SK-N-SH (cell line): ENCODE data around the gene MFAP4. TPM values are rescaled to one million over a fixed set of nuclear protein-coding genes. Genes with fewer than 3 reads are reported as not detected.
A peak's percentile ranks its signal among the peaks of the same experiment; 100 is the strongest.

Source experiments
- CTCF ChIA-PET: fragments of 300-600, 350-600 bp; formaldehyde crosslinking; extraction: SDS; loops from one replicate; lab custom pipeline; 2021; lab: Yijun Ruan, JAX
- POLR2A ChIA-PET: fragments of 350-600 bp; sonication (Branson Sonifier 250); formaldehyde crosslinking; extraction: SDS; loops from one replicate; lab custom pipeline; 2020; ENCODE audit warnings: antibody characterized with exemption, inconsistent platforms; lab: Yijun Ruan, JAX
- DNase-seq: peaks from one replicate; pipeline ENCODE4 v3.0.0; 2012
- H2AFZ ChIP-seq: fragments of 200-600 bp; sonication (generic); 2 replicates; pipeline ENCODE4 v1.8.1; 2016; ENCODE audit warnings: antibody characterized with exemption, mild to moderate bottlenecking, low read depth
- H3F3A ChIP-seq: fragments of 200-600 bp; sonication (generic); replicated peaks from 2 replicates; pipeline ENCODE3; 2016; ENCODE audit warnings: antibody characterized with exemption, mild to moderate bottlenecking; ENCODE audit not compliant: insufficient read depth
- H3K27ac ChIP-seq, 2 experiments: fragments of 200-500 bp in 1 of 2; fragments of 200-600 bp in 1 of 2; sonication (Bioruptor generic) in 1 of 2; sonication (generic), shearing (Covaris generic) in 1 of 2; 2 replicates each; pipeline versions ENCODE4 v1.5.1 to v1.6.1; 2014 to 2016; ENCODE audit warnings: low read depth in 2 of 2, inconsistent platforms in 1 of 2, low read length in 1 of 2, mild to moderate bottlenecking in 1 of 2, mixed read lengths in 1 of 2
- H3K27me3 ChIP-seq: fragments of 200-600 bp; sonication (generic), shearing (Covaris generic); 2 replicates; pipeline ENCODE4 v1.6.1; 2016; ENCODE audit warnings: mixed run types; ENCODE audit not compliant: insufficient read depth
- H3K36me3 ChIP-seq, 2 experiments: fragments of 200-500 bp in 1 of 2; fragments of 200-600 bp in 1 of 2; sonication (Bioruptor generic) in 1 of 2; sonication (generic) in 1 of 2; replicated peaks in 1 of 2; 2 replicates each; pipeline versions ENCODE3 to v1.5.1; 2014 to 2016; ENCODE audit warnings: low read length in 1 of 2, mild to moderate bottlenecking in 1 of 2; ENCODE audit not compliant: insufficient read depth in 2 of 2, control insufficient read depth in 1 of 2
- H3K4me1 ChIP-seq, 2 experiments: fragments of 200-500 bp in 1 of 2; fragments of 200-600 bp in 1 of 2; sonication (Bioruptor generic) in 1 of 2; sonication (generic), shearing (Covaris generic) in 1 of 2; 2 replicates each; pipeline versions ENCODE4 v1.5.1 to v1.6.1; 2014 to 2016; ENCODE audit warnings: low read depth in 1 of 2, low read length in 1 of 2, mixed run types in 1 of 2; ENCODE audit not compliant: insufficient read depth in 2 of 2, control insufficient read depth in 1 of 2
- H3K4me2 ChIP-seq: fragments of 200-600 bp; sonication (generic), shearing (Covaris generic); 2 replicates; pipeline ENCODE4 v1.6.1; 2017; ENCODE audit warnings: mixed run types
- H3K4me3 ChIP-seq, 2 experiments: fragments of 200-500 bp in 1 of 2; fragments of 200-600 bp in 1 of 2; sonication (Bioruptor generic) in 1 of 2; sonication (generic), shearing (Covaris generic) in 1 of 2; 2 replicates each; pipeline versions ENCODE4 v1.5.1 to v1.8.1; 2014 to 2016; ENCODE audit warnings: low read depth in 2 of 2, inconsistent platforms in 1 of 2, low read length in 1 of 2, mild to moderate bottlenecking in 1 of 2, mixed read lengths in 1 of 2, moderate library complexity in 1 of 2
- H3K79me2 ChIP-seq: fragments of 200-600 bp; sonication (generic); 2 replicates; pipeline ENCODE4 v1.8.1; 2017; ENCODE audit warnings: mild to moderate bottlenecking; ENCODE audit not compliant: insufficient read depth
- H3K9ac ChIP-seq: fragments of 200-600 bp; sonication (generic); 2 replicates; pipeline ENCODE4 v1.6.1; 2017; ENCODE audit warnings: mixed run types
- H3K9me2 ChIP-seq: fragments of 200-600 bp; sonication (generic); 2 replicates; pipeline ENCODE4 v1.6.1; 2017; ENCODE audit warnings: mixed run types
- H3K9me3 ChIP-seq: fragments of 200-600 bp; sonication (generic); 2 replicates; pipeline ENCODE4 v1.6.1; 2017; ENCODE audit warnings: mixed run types, mild to moderate bottlenecking, moderate library complexity
- H4K20me1 ChIP-seq: fragments of 200-600 bp; sonication (generic); 2 replicates; pipeline ENCODE4 v1.6.1; 2017; ENCODE audit warnings: mild to moderate bottlenecking, mixed run types; ENCODE audit not compliant: insufficient read depth
- EZH2phosphoT487 ChIP-seq: fragments of 200-600 bp; sonication (generic); IDR thresholded peaks from 2 replicates; pipeline ENCODE4 v1.6.1; 2017; ENCODE audit warnings: low read depth, mixed run types, mild to moderate bottlenecking, antibody characterized with exemption, moderate library complexity, borderline replicate concordance
- FOXJ3 ChIP-seq: sonication (generic); formaldehyde crosslinking; IDR thresholded peaks from 2 replicates; pipeline ENCODE4 v1.5.1; 2020; ENCODE audit warnings: mild to moderate bottlenecking, missing genetic modification reagents
- FOXM1 ChIP-seq: IDR thresholded peaks from 2 replicates; pipeline ENCODE4 v1.4.0; 2012; ENCODE audit warnings: low read depth, mild to moderate bottlenecking
- GATA2 ChIP-seq: sonication (generic); formaldehyde crosslinking; IDR thresholded peaks from 2 replicates; pipeline ENCODE4 v1.5.0; 2020; ENCODE audit warnings: mild to moderate bottlenecking, missing genetic modification reagents
- IRF3 ChIP-seq: fragments of 150-350 bp; IDR thresholded peaks from 2 replicates; pipeline ENCODE4 v1.6.1; 2016; ENCODE audit warnings: mild to moderate bottlenecking, low read depth, low read length
- MAX ChIP-seq: IDR thresholded peaks from 2 replicates; pipeline ENCODE4 v1.4.0; 2012; ENCODE audit warnings: low read depth
- MEF2A ChIP-seq: IDR thresholded peaks from 2 replicates; pipeline ENCODE4 v1.4.0; 2012; ENCODE audit warnings: low read depth, borderline replicate concordance
- MXI1 ChIP-seq: IDR thresholded peaks from 2 replicates; pipeline ENCODE4 v1.6.1; 2012; ENCODE audit warnings: mild to moderate bottlenecking, low read depth, low read length, improper control_type of control experiment
- NFIC ChIP-seq: IDR thresholded peaks from 2 replicates; pipeline ENCODE4 v1.4.0; 2012; ENCODE audit warnings: borderline replicate concordance
- NRF1 ChIP-seq: IDR thresholded peaks from 2 replicates; pipeline ENCODE4 v1.6.1; 2012; ENCODE audit warnings: low read depth, mild to moderate bottlenecking, low read length
- POLR2AphosphoS5 ChIP-seq: IDR thresholded peaks from 2 replicates; pipeline ENCODE4 v1.6.1; 2012; ENCODE audit warnings: low read depth, low read length
- RAD21 ChIP-seq: IDR thresholded peaks from 2 replicates; pipeline ENCODE4 v1.6.1; 2012; ENCODE audit warnings: mild to moderate bottlenecking, low read length
- SIN3A ChIP-seq: IDR thresholded peaks from 2 replicates; pipeline ENCODE4 v1.6.1; 2012; ENCODE audit warnings: low read depth, mild to moderate bottlenecking, low read length, moderate library complexity, borderline replicate concordance
- SMC3 ChIP-seq: IDR thresholded peaks from 2 replicates; pipeline ENCODE4 v1.6.1; 2012; ENCODE audit warnings: low read depth, low read length, improper control_type of control experiment
- TCF12 ChIP-seq: IDR thresholded peaks from 2 replicates; pipeline ENCODE4 v1.4.0; 2012
- TEAD4 ChIP-seq: IDR thresholded peaks from 2 replicates; pipeline ENCODE4 v1.4.0; 2012; ENCODE audit warnings: mild to moderate bottlenecking, borderline replicate concordance; ENCODE audit not compliant: insufficient read depth
- USF1 ChIP-seq: IDR thresholded peaks from 2 replicates; pipeline ENCODE4 v1.4.0; 2012; ENCODE audit warnings: low read depth, borderline replicate concordance
- ZBTB33 ChIP-seq: IDR thresholded peaks from 2 replicates; pipeline ENCODE4 v1.4.0; 2012; ENCODE audit warnings: low read depth, borderline replicate concordance
- WGBS: methylation state at CpG from one replicate; pipeline ENCODE4 v1.1.6; 2017; ENCODE audit warnings: low lambda C conversion rate; 5-methylcytosine and 5-hydroxymethylcytosine counted together
- polyA plus RNA-seq, 3 experiments: library from polyadenylated mRNA; depleted of rRNA; stranded (reverse); fragments of >200 nt; gene quantifications; 2 replicates each; pipeline ENCODE4 v1.2.3, GENCODE V29; 2012

Gene MFAP4
- polyA plus RNA-seq, 1 of the 3 experiments (the other 2 are of a cell fraction) = 120 TPM

GRCh38 chr17:19409066-19409465 lies 22.1 kb upstream of the MFAP4 start:
- Histone ChIP-seq H3K4me2 (peak overlapping the region; percentile 90; the same call in 1 of the 2 replicates), H3F3A (peaks cover 7% of the 10 kb centered on the region), H3K9me3 (no peaks in the 10 kb centered on the region), H3K4me1 (peaks cover 17 to 35% of the 10 kb centered on the region in 2 experiments; a peak in 3 of 4 replicates), H3K4me3 (no peak overlapping the region), H3K79me2 (peaks cover 4% of the 10 kb centered on the region; the same call in 1 of the 2 replicates), H3K36me3 (peaks cover 0 to 4% of the 10 kb centered on the region in 2 experiments), H3K9ac (no peak overlapping the region), H2AFZ (0 out of 2 replicates have a peak overlapping the region, but pooled peaks have one; percentile 26), H3K27me3 (no peaks in the 10 kb centered on the region), H4K20me1 (no peaks in the 10 kb centered on the region), H3K9me2 (no peaks in the 10 kb centered on the region), H3K27ac (peak overlapping the region in 1 of 2 experiments; percentile 53; a peak in 2 of 4 replicates)
- ChIA-PET CTCF (interaction anchor here (1.6 to 7.4 kb wide), 2 partner anchors 38 to 45 kb away, joined by 7 to 79 read pairs; partner anchors contain the start of gene B9D1), POLR2A (interaction anchor here (1.7 kb wide), 1 partner anchor 31 kb away, joined by 5 read pairs; no protein-coding TSS in a partner anchor)
- no peak for DNase-seq
- WGBS = 84% methylated on average over 3 of the region's 3 CpGs
- no peak for TF ChIP-seq SMC3
- TF ChIP-seq NFIC = no peak
- no peak for TF ChIP-seq MXI1
- no peak for TF ChIP-seq FOXJ3 (CRISPR knock-in tag)
- no peak for TF ChIP-seq MEF2A
- TF ChIP-seq EZH2phosphoT487 = no peak
- TF ChIP-seq SIN3A = no peak
- TF ChIP-seq ZBTB33 = no peak
- TF ChIP-seq FOXM1 = no peak
- TF ChIP-seq USF1 = no peak
- no peak for TF ChIP-seq MAX
- no peak for TF ChIP-seq POLR2AphosphoS5

GRCh38 chr17:19408346-19408710 lies 21.3 kb upstream of the MFAP4 start:
- H4K20me1 ChIP-seq = no peaks in the 10 kb centered on the region
- no peaks in the 10 kb centered on the region for H3K9me3 ChIP-seq
- H3K79me2 ChIP-seq = peaks cover 4% of the 10 kb centered on the region; the same call in 1 of the 2 replicates
- ChIA-PET POLR2A (interaction anchor here (1.7 kb wide), 1 partner anchor 30 kb away, joined by 5 read pairs; no protein-coding TSS in a partner anchor), CTCF (interaction anchor here (1.1 to 7.4 kb wide), 2 partner anchors 39 to 44 kb away, joined by 3 to 79 read pairs; partner anchors contain the start of gene B9D1)
- no peak overlapping the region for H2AFZ ChIP-seq
- no peak overlapping the region for H3K9ac ChIP-seq
- H3K27me3 ChIP-seq = no peaks in the 10 kb centered on the region
- no peaks in the 10 kb centered on the region for H3K36me3 ChIP-seq
- H3F3A ChIP-seq = peaks cover 7% of the 10 kb centered on the region
- H3K4me1 ChIP-seq = peaks cover 17 to 37% of the 10 kb centered on the region in 2 experiments; a peak in 3 of 4 replicates
- TF ChIP-seq GATA2 (CRISPR knock-in tag) (no peak), TEAD4 (no peak), TCF12 (no peak), NRF1 (no peak), IRF3 (no peak), SIN3A (no peak), RAD21 (no peak), EZH2phosphoT487 (no peak)
- H3K4me3 ChIP-seq = no peak overlapping the region
- H3K4me2 ChIP-seq = no peak overlapping the region
- WGBS = 97% methylated on average over 2 of the region's 2 CpGs
- DNase-seq = no peak
- H3K9me2 ChIP-seq = no peaks in the 10 kb centered on the region
- no peak overlapping the region for H3K27ac ChIP-seq
